SU-DHL-6 (cell line): ENCODE results near the gene ARHGEF4.

Experiments used
- H2AFZ ChIP-seq: fragments of 200-600 bp; sonication (generic); 2 replicates; pipeline ENCODE4 v1.6.1; 2014; ENCODE audit warnings: low read depth, mild to moderate bottlenecking, moderate library complexity, mixed read lengths, antibody characterized with exemption, low read length; ENCODE audit not compliant: severe bottlenecking
- H3F3A ChIP-seq: fragments of 200-600 bp; shearing (Covaris generic); 2 replicates; pipeline ENCODE4 v1.6.0; 2016; ENCODE audit warnings: antibody characterized with exemption, mild to moderate bottlenecking; ENCODE audit not compliant: insufficient read depth
- H3K27ac ChIP-seq: fragments of 200-600 bp; sonication (generic); 2 replicates; pipeline ENCODE4 v1.5.1; 2016; ENCODE audit warnings: low read depth, mild to moderate bottlenecking, low read length, moderate library complexity, mixed read lengths
- H3K27me3 ChIP-seq: fragments of 200-600 bp; sonication (generic), shearing (Covaris generic); 2 replicates; pipeline ENCODE4 v1.6.0; 2014; ENCODE audit warnings: mild to moderate bottlenecking, low read length
- H3K36me3 ChIP-seq: fragments of 200-600 bp; sonication (generic); 2 replicates; pipeline ENCODE4 v1.6.1; 2014; ENCODE audit warnings: mild to moderate bottlenecking, low read length, mixed read lengths
- H3K4me2 ChIP-seq: fragments of 300-600, 200-600 bp; shearing (Covaris generic), sonication (generic); 2 replicates; pipeline ENCODE4 v1.6.0; 2014; ENCODE audit warnings: low read length, low read depth, mild to moderate bottlenecking; ENCODE audit not compliant: poor library complexity, severe bottlenecking
- H3K4me3 ChIP-seq: fragments of 200-600 bp; sonication (generic); 2 replicates; pipeline ENCODE4 v1.5.1; 2014; ENCODE audit warnings: antibody characterized with exemption, low read length, mild to moderate bottlenecking, mixed read lengths; ENCODE audit not compliant: insufficient read depth, poor library complexity, severe bottlenecking
- H3K79me2 ChIP-seq: fragments of 200-600 bp; sonication (generic); 2 replicates; pipeline ENCODE4 v1.6.1; 2014; ENCODE audit warnings: mild to moderate bottlenecking, low read length, moderate library complexity; ENCODE audit not compliant: insufficient read depth
- H3K9ac ChIP-seq: fragments of 200-600 bp; sonication (generic); 2 replicates; pipeline ENCODE4 v1.7.0; 2014; ENCODE audit warnings: mild to moderate bottlenecking, low read length
- H3K9me2 ChIP-seq: fragments of 200-600 bp; sonication (generic); replicated peaks from 2 replicates; pipeline ENCODE4 v1.6.1; 2014; ENCODE audit warnings: low read length; ENCODE audit not compliant: insufficient read depth
- H3K9me3 ChIP-seq: fragments of 200-600 bp; sonication (generic); 2 replicates; pipeline ENCODE4 v1.6.1; 2014; ENCODE audit warnings: low read length, mixed read lengths; ENCODE audit not compliant: insufficient read depth
- H4K20me1 ChIP-seq: fragments of 200-600 bp; sonication (generic); 2 replicates; pipeline ENCODE4 v1.6.1; 2014; ENCODE audit warnings: low read depth, mild to moderate bottlenecking, antibody characterized with exemption, low read length, moderate library complexity, mixed read lengths
- CTCF ChIP-seq: fragments of 200-600 bp; sonication (generic); IDR thresholded peaks from one replicate; pipeline ENCODE4 v1.5.1; 2017; ENCODE audit warnings: antibody characterized with exemption, mild to moderate bottlenecking, low read length, moderate library complexity; ENCODE audit not compliant: insufficient read depth, poor library complexity, severe bottlenecking
- EZH2phosphoT487 ChIP-seq: fragments of 200-600 bp; sonication (generic), shearing (Covaris generic); conservative IDR thresholded peaks from 2 replicates; pipeline ENCODE4 v1.6.1; 2018; ENCODE audit warnings: mild to moderate bottlenecking, antibody characterized with exemption, low read length, moderate library complexity, mixed read lengths

Gene ARHGEF4

DNA sequence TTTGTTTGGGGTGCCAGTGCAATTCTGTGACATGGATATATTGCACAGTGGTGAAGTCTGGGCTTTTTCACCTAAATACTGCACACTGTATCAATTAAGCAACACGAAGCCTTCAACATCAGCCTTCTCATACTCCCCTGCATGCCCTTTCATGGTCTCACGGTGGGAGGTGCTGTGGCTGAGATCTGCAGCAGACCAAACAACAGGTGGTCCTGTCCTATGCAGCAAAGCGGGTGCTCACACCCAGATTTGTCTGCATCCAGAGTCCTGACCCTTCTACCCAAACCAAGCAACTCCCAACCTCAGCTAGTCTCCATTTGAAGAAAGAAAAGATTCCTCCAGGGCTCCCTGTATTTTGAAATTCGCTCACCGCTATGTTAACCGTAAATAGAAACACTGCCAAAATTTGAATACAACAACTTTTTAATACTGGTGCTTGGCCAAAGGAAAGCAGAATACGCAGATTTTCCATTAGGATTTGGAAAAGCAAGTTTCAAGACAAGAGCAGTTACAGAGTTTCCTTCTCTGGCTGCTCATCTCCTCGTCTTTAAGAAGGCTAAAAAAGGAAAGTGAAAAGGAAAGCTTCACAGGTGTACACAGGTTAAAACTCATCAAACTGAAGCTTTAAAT lies 221.6 kb downstream of the ARHGEF4 start:
- H3K4me2 ChIP-seq, result no peak overlapping the region
- peaks cover 12% of the 10 kb centered on the region for H4K20me1 ChIP-seq
- H3K9me3 ChIP-seq, result no peaks in the 10 kb centered on the region
- H2AFZ ChIP-seq, result no peak overlapping the region
- peaks cover 7% of the 10 kb centered on the region; the same call in 1 of the 2 replicates for H3K36me3 ChIP-seq
- H3K9me2 ChIP-seq, result no peaks in the 10 kb centered on the region
- H3K4me3 ChIP-seq, result no peak overlapping the region
- TF ChIP-seq EZH2phosphoT487 (no peak), CTCF (no peak)
- no peaks in the 10 kb centered on the region for H3K27me3 ChIP-seq
- no peaks in the 10 kb centered on the region for H3F3A ChIP-seq
- peaks cover 66% of the 10 kb centered on the region for H3K79me2 ChIP-seq
- no peak overlapping the region for H3K27ac ChIP-seq
- H3K9ac ChIP-seq, result no peak overlapping the region

DNA sequence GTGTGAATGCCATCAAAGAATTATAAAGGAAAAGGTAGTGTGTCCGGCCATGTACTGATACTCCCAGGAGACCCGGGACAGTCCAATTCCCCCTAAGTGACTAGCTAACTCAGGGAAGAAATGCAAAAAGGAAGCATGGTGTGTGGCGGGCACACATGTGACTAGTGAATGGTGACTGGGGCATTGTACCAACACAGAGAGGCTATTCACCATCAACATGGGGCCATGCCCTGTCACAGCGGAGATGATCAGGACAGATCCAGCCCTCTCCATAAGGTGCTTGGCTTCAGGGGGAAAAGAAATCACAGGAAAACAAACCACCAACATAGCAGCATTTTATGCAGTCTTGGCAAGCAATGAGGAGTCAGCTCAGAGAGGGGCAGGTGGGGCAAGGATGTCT lies 222.2 kb downstream of the ARHGEF4 start:
- Histone ChIP-seq H3K27me3 (no peaks in the 10 kb centered on the region), H2AFZ (no peak overlapping the region), H3K27ac (no peak overlapping the region), H3F3A (no peaks in the 10 kb centered on the region), H3K4me2 (no peak overlapping the region), H3K36me3 (peaks cover 9% of the 10 kb centered on the region; the same call in 1 of the 2 replicates), H3K9me3 (no peaks in the 10 kb centered on the region), H3K9ac (no peak overlapping the region), H3K4me3 (no peak overlapping the region), H3K79me2 (peaks cover 71% of the 10 kb centered on the region), H3K9me2 (no peaks in the 10 kb centered on the region), H4K20me1 (peaks cover 16% of the 10 kb centered on the region)
- TF ChIP-seq EZH2phosphoT487 (no peak), CTCF (no peak)

DNA sequence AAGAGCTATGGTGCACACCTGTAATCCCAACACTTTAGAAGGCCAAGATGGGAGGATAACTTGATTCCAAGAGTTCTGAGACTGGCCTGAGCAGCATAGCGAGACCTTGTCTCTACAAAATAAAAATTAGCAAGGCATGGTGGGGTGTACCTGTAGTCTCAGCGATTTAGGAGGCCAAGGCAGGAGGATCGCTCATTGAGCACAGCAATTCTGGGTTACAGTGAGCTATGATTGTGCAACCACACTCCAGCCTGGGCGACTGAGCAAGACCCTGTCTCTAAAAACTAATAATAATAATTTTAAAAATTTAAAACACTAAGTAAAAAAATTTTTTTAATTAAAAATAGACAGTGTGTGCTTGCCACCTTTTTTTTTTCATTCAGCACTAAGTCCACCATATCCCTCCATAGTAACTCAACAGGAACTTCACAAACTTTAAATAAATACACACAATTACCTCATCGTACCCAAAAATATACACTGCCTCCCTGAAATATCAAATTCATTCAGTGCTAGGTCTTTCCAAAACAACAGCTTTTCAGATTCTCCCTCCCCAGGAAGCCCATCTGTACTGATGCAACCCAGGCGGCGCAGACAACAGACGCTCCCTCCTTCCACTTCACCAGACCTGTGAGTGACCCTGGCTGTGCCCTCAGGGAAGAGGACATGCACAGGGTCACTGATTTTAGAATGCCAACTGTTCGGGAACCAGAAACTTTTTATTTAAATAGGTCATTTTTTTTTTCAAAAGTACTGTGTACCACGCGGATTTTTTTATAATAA lies 227.0 kb downstream of the ARHGEF4 start:
- Histone ChIP-seq H3K79me2 (peaks cover 96% of the 10 kb centered on the region), H3K9me2 (no peaks in the 10 kb centered on the region), H3K36me3 (peaks cover 10% of the 10 kb centered on the region; the same call in 1 of the 2 replicates), H3K9me3 (no peaks in the 10 kb centered on the region), H4K20me1 (peaks cover 26% of the 10 kb centered on the region), H3K27me3 (no peaks in the 10 kb centered on the region), H3K4me2 (no peak overlapping the region), H3K4me3 (no peak overlapping the region), H3F3A (no peaks in the 10 kb centered on the region), H3K9ac (no peak overlapping the region), H3K27ac (no peak overlapping the region), H2AFZ (no peak overlapping the region)
- TF ChIP-seq CTCF, result no peak
- TF ChIP-seq EZH2phosphoT487, result no peak
